Thyroid gland (tissue), 4 donors: Measurements from ENCODE around the gene PTPRN2. TPM values are rescaled to one million over a fixed set of nuclear protein-coding genes. Genes with fewer than 3 reads are reported as not detected.

Experiments
- DNase-seq, 2 donors: peaks; one replicate each; pipeline ENCODE4 v3.0.0-alpha.2; 2019
- H3K27ac ChIP-seq, 3 donors: fragments of 200-600 bp; sonication (generic); 1 replicate in 2 of 3; 2 replicates in 1 of 3; pipeline ENCODE4 v1.5.1; 2016 to 2019; ENCODE audit warnings: mild to moderate bottlenecking in 1 of 3, moderate library complexity in 1 of 3
- H3K27me3 ChIP-seq: fragments of 200-600 bp; sonication (generic); one replicate; pipeline ENCODE4 v1.5.1; 2019
- H3K36me3 ChIP-seq, 2 donors: fragments of 200-600 bp; sonication (generic); one replicate each; pipeline ENCODE4 v1.5.1; 2016 to 2019
- H3K4me1 ChIP-seq, 2 donors: fragments of 200-600 bp; sonication (generic); one replicate each; pipeline ENCODE4 v1.5.1; 2017 to 2019
- H3K4me3 ChIP-seq, 3 donors: fragments of 200-600 bp; sonication (generic); replicated peaks in 1 of 3; 1 replicate in 2 of 3; 2 replicates in 1 of 3; pipeline ENCODE4 v1.5.1; 2016; ENCODE audit warnings: mild to moderate bottlenecking in 1 of 3
- H3K9me3 ChIP-seq: fragments of 200-600 bp; sonication (generic); one replicate; pipeline ENCODE4 v1.5.1; 2017
- CTCF ChIP-seq, 6 experiments: fragments of 200-600 bp in 3 of 6; fragments of 450-650 bp in 3 of 6; sonication (generic) in 3 of 6; IDR thresholded peaks; one replicate each; pipeline ENCODE4 v1.5.1; 2016 to 2019; ENCODE audit warnings: antibody characterized with exemption in 6 of 6, mild to moderate bottlenecking in 2 of 6, inconsistent platforms in 1 of 6, moderate library complexity in 1 of 6
- POLR2A ChIP-seq, 2 donors: fragments of 450-650 bp; IDR thresholded peaks; one replicate each; pipeline ENCODE4 v1.6.1; 2017; ENCODE audit warnings: antibody characterized with exemption in 2 of 2, mild to moderate bottlenecking in 2 of 2, moderate library complexity in 1 of 2
- WGBS, 2 donors: methylation state at CpG; one replicate each; pipeline ENCODE4 v1.1.5; 2017; 5-methylcytosine and 5-hydroxymethylcytosine counted together
- intact Hi-C: fragments of 100-400 bp; cut with DNase I; formaldehyde crosslinking; loops from one replicate; pipeline ENCODE4 v1.15.1; 2023
- total RNA-seq, 4 donors: library from RNA; depleted of rRNA; stranded (reverse); fragments of >200 nt; gene quantifications; one replicate each; pipeline ENCODE4 v1.2.3, GENCODE V29; 2016

The PTPRN2 gene
- total RNA-seq, 4 donors from 2014 or later: 4.2 to 9.9 (median 7.7) TPM

GRCh38 chr7:158444501-158445420 lies 142.9 kb downstream of the PTPRN2 start:
- no peak for DNase-seq
- 76 to 77% methylated on average over 15 to 24 of the region's 25 CpGs for WGBS, 2 donors
- no peaks in the 10 kb centered on the region for H3K36me3 ChIP-seq
- H3K4me3 ChIP-seq: no peak overlapping the region
- no peaks in the 10 kb centered on the region for H3K4me1 ChIP-seq
- H3K9me3 ChIP-seq: no peaks in the 10 kb centered on the region
- no peaks in the 10 kb centered on the region for H3K27me3 ChIP-seq
- intact Hi-C loops: no loop called here
- no peak for TF ChIP-seq POLR2A (IDR thresholded peaks at IDR 0.05)
- TF ChIP-seq CTCF (IDR thresholded peaks at IDR 0.05): no peak
- H3K27ac ChIP-seq: no peak overlapping the region

GRCh38 chr7:158443688-158444483 lies 143.7 kb downstream of the PTPRN2 start:
- H3K4me1 ChIP-seq: no peaks in the 10 kb centered on the region
- DNase-seq: no peak
- H3K4me3 ChIP-seq: no peak overlapping the region
- no peak overlapping the region for H3K27ac ChIP-seq
- intact Hi-C loops: no loop called here
- no peak for TF ChIP-seq CTCF (IDR thresholded peaks at IDR 0.05)
- no peak for TF ChIP-seq POLR2A (IDR thresholded peaks at IDR 0.05)
- H3K27me3 ChIP-seq: no peaks in the 10 kb centered on the region
- no peaks in the 10 kb centered on the region for H3K9me3 ChIP-seq
- 84 to 85% methylated on average over 13 to 15 of the region's 19 CpGs for WGBS, 2 donors
- H3K36me3 ChIP-seq: no peaks in the 10 kb centered on the region

GRCh38 chr7:158443014-158443687 lies 144.5 kb downstream of the PTPRN2 start:
- H3K27ac ChIP-seq: no peak overlapping the region
- no peaks in the 10 kb centered on the region for H3K9me3 ChIP-seq
- TF ChIP-seq POLR2A (IDR thresholded peaks at IDR 0.05) (no peak), CTCF (IDR thresholded peaks at IDR 0.05) (no peak)
- H3K27me3 ChIP-seq: no peaks in the 10 kb centered on the region
- DNase-seq: no peak
- H3K4me3 ChIP-seq: no peak overlapping the region
- WGBS, 2 donors: 85 to 88% methylated on average over 27 of the region's 28 CpGs
- H3K4me1 ChIP-seq: no peaks in the 10 kb centered on the region
- no peaks in the 10 kb centered on the region for H3K36me3 ChIP-seq
- intact Hi-C loops: no loop called here

GRCh38 chr7:158442260-158442659 lies 145.4 kb downstream of the PTPRN2 start:
- Histone ChIP-seq H3K27me3 (no peaks in the 10 kb centered on the region), H3K9me3 (no peaks in the 10 kb centered on the region), H3K36me3 (no peaks in the 10 kb centered on the region), H3K27ac (no peak overlapping the region), H3K4me3 (no peak overlapping the region), H3K4me1 (no peaks in the 10 kb centered on the region)
- DNase-seq: no peak
- TF ChIP-seq POLR2A (IDR thresholded peaks at IDR 0.05): no peak
- no peak for TF ChIP-seq CTCF (IDR thresholded peaks at IDR 0.05)
- intact Hi-C loops: no loop called here
- WGBS, 2 donors: 68 to 70% methylated on average over 4 of the region's 4 CpGs
